Measurements from ENCODE around the gene SHOC2.

Gene SHOC2

DNA sequence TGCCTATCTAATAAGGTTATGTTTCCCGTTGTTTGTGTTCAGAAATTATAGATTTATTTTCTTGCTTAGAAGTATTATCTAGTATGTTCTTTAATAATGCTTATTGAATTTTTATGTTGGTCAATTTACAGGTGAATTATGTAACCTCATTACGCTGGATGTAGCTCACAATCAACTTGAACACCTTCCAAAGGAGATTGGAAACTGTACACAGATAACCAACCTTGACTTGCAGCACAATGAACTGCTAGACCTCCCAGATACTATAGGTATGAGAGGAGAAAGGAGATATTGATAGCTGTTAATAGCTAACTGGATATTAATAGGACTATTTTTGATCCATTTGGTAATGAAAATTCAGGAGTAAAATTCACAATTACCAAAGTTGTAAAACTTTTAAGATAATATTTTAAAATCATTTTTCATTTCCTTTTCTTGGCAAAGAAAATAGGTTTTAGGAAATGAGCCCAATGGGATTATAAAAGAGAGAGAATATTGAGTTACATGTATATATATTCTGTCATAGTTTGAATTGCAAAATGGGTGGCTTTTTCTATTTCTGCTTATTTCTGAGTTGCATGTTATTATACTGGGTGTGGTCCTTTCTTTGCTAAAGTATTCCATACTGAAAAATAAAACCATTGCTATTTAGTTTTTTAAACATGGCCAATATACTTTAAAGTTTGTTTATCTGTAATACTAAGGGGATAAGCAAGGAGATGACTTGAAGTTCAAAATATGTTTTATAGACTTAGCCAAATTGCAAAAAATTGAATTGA lies 66.3 kb downstream of the SHOC2 start:
- DNase-seq, result no peak

DNA sequence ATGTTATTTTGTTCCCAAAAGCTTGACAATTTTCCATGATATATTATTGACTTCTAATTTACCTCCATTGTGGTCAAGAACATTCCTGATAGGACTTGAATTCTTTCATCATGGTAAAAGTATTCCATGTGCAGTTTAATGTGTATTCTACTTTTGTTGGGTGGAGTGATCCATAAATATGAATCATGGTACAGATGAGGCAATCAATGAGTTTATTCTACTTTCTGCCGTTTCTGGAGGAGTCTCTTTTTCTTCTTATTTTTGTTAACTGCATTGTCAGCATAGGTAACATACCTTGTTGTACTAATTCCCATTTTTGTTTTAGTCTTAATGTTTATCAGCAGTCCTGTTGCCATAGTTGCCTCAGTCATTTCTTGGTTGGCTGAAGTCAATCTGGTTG lies 69.6 kb downstream of the SHOC2 start:
- DNase-seq, result no peak

DNA sequence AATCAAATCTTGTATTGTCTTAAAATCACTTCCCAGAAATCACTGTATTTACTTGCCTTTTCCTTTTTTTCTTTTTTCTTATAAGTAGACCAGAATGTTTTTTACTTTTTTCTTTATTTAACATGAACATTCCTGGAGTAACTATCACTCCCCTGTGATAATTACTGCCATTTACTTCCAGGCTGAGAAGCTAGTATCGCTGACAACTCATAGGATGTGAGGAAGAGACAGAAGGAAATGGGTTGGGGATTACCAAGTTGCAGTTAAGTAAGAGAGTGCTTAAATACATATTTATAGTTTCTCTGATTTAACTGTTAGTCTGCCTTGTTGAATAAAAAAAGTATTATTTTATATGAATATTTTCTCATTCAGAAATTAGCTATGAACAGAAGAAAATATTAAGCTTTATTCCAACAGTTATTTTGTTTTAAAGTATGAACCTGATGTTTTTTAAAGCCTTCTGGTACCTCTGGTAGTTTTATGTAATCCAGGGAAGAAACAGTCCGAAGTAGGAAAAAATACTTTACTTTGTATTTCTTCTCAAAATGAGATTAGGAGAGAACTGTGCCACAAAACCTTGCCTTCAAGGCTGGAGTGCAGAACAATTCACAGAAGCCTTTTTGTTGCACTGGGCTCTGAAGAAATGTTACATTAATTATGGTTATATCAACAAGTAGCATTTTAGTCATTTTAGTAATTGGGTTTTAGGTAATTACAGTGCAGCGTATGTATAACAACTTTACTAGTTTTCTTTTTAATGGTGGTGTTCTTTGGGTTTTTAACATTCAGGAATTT lies 72.8 kb downstream of the SHOC2 start:
- no peak for DNase-seq

GRCh38 chr10:110993024-110993693 lies 73.8 kb downstream of the SHOC2 start:
- no peak for DNase-seq

DNA sequence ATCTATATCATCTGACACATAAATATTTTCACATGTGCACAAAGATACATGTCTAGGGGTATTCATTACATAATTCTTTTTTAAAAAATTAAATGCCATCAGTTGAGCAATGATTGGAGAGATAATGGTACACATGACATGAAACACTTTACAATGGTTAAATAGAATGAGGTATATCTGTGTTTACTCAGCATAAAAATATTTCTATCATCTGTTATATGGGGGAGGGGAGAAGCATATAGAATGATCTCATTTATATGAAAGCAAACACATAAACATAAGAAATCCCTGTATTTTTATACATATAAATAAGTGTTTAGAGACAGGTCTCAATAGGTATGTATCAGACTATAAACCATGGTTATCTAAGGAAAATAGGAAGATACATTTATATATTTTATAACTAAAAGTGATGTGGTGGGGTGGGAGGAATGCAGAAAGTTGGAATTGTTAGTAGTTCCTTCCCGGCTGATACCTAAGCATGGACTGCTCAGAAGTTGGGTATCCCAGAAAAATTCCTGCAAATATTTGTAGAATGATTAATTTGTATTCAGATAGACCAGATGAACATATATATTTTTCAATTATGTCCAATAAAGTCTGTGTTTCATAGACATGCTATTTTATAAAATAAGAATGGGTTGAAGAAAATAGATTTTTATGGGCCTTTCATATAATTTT lies 75.1 kb downstream of the SHOC2 start:
- DNase-seq, result no peak

- DNase-seq, result no peak
Measured at GRCh38 chr10:110995301-110995700, 75.9 kb downstream of the SHOC2 start.

GRCh38 chr10:110996256-110996655 lies 76.9 kb downstream of the SHOC2 start:
- DNase-seq, result no peak

DNA sequence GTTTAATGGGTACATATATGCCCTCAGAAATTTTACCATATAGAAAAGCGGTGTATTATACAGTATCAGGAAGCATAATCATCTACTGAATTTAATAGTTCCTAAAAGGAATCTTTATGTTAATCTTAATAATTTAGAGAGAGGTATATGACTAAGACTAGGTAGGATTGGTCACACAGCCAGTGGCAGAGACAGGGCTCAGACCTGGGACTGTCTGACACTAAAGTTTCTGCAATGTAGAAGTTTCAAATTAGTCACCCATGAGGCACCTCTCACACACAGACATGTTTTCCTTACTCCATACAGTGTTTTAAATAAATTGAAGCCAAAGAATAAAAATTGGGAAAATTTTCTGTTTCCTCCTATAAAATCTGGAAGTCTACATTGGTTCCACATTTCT lies 84.6 kb downstream of the SHOC2 start:
- DNase-seq, result no peak

DNA sequence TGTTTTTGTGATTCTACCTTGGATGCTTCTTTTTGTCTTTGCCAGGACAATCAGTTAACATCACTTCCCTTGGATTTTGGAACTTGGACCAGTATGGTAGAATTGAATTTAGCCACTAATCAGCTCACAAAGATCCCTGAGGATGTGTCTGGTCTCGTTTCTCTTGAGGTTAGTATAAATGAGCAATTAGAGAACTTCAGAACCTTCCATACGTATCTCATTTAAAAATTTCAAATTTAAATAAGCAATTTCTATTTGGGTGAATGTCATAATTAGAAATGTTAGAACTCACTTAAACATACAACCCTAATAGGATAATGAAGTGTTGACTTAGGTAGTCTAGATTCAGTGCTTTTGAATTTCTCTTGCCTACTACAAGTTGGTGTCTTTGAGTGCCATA lies 88.1 kb downstream of the SHOC2 start:
- DNase-seq, result no peak

DNA sequence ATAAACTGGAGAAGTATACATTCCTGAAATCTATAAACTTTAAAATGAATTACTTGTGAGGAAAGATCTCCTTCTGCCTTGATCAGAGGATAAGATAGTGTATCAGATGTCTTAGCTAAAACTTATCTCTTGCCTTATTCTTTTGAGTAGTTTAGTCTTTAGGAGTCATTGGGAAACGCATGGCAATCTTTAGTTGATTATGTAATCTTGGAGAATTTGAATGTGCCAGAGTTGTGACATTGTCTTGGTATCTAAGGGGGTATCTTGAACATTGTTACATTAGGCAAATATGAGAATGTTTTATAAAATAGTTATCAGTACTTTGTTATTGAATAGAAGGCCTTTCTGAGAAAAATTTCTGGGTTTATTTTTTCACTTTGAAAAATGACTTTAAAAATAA lies 95.8 kb downstream of the SHOC2 start:
- DNase-seq, result no peak

DNA sequence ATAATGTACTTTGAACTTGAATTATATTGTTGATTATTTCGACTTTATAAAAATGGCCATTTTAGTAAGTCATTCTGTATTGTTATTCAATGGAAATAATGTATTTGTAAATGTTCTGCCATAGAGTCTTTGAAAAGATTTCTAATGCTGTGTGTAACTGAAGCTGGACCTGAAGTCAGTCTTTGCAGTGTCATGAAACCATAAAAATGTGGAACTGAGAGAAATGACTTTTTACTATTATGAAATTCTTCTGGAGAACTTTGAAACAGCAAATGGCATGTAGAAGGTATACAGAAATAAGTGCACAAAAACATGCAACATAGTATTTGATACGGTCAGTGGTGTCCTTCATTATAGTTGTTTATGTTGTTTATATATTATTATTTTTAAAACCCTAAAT lies 97.7 kb downstream of the SHOC2 start:
- no peak for DNase-seq

DNA sequence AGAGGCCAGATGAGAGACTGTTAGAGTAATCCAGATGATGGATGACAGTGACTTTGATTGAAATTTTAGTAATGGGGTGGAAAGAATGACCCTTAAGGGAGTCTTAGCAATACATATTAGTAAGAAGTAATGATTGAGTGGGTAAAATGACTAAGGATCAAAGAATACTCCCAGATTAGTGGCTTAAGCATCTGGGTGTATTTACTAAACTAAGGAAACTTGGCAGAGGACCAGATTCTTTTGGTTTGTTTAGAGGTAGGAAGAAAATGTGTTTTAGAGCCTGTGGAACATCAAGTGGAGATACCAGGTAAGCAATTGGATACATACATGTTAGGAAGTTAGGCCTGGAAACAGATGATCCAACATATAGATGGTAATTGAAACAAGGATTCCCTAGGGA lies 98.6 kb downstream of the SHOC2 start:
- DNase-seq, result no peak

DNA sequence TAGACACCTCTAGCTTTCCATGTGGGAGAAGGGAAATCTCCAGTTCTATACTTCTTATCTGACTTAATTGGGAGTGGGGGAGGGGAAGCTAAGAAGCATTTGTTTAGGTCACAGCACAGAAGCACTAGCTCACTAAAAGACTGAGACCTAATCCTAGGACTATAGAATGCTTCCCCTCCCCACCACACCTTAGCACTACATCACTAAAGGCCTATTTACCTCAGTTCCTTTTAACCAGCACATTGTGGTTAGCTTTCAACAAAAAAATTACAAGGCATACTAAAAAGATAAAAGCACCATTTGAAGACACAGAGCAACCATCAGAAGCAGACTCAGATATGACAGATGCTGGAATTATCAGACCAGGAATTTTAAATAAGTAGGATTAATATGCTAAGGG lies 103.7 kb downstream of the SHOC2 start:
- no peak for DNase-seq

DNA sequence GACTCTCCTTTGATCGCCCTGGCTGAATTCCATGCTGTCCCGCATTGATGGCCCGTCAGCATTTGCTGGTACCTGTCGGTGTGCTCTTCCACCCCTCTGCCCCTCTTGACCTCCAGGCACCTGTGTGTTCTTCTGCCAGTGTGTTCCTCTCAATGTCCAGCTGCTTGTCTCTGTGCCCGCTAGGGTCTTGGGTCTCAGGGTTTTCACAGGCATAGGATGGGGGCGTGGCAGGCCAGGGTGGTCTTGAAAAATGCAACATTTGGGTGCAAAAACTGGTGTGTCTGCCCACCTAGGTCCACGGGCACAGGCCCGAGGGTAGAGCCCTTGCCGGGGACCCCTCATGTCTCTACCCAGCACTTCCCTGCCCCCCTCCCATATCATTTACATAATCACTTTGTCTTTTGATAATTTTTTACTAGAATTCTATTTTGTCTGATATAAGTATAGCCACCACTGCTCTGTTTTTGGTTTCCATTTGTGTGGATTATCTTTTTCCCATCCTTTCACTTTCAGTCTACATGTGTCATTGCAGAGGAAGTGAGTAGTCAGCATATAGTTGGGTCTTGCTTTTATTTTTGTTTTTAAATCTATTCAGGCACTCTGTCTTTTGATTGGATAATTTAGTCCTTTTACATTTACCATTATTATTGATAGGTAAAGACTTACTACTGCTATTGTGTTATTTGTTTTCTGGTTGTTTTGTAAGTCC lies 110.8 kb downstream of the SHOC2 start:
- DNase-seq, result no peak

GRCh38 chr10:111034598-111035310 lies 115.3 kb downstream of the SHOC2 start:
- DNase-seq, result no peak

- no peak for DNase-seq
Measured at GRCh38 chr10:111035542-111035941, 116.1 kb downstream of the SHOC2 start.

DNA sequence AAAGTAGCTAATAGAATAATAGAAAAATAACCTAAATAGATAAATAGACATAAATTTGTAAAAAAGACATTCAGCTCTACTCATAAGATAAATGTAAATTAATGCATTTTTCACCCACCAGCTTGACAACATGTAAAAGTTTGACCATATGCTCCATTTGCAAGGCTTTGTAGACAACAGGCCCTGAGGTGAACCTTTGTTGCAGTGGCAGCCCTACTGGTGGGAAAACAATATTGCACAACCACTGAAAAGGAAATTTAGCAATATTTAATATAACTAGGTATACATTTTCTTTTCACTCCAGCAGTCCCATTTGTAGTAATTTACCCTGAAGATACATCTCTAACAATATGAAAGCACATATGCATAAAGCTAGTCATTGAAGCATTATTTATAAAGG lies 118.5 kb downstream of the SHOC2 start:
- no peak for DNase-seq

- DNase-seq, result no peak
Measured at GRCh38 chr10:111039522-111039921, 120.1 kb downstream of the SHOC2 start.

DNA sequence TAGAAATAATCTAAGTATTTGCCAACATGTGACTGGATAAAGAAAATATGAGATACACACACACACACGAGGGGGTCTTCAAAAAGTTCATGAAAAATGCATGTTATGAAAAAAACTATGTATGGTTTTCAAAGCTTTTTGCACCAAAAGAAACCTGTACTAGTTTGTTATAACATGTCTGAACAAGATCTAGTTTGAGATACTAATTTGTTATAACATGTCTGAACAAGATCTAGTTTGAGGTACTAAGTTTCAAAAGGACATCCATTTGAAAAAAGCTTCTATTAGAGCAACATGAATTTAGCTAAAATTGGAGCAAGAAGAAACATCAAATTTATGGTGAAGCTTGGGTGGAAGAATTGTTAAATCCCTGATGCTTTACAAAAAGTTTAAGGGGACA lies 137.6 kb downstream of the SHOC2 start:
- no peak for DNase-seq

Measured in left hindlimb (tissue), 1 donor.